Stimulated activated CD4-positive, alpha-beta T cell treated with anti-CD3 and anti-CD28 coated beads, Interleukin-15, amount 100 ng/mL, for 48 hours (primary cell): ENCODE measurements around the gene OR6C68.
"Not testable (repeated sequence)": the region's sequence is repeated elsewhere in the genome, so short reads cannot be mapped to it uniquely, and the experiment has no call there.

Experiments used
- DNase-seq, 2 donors: peaks; one replicate each; pipeline ENCODE4 v3.0.0-alpha.2; 2020; ENCODE audit warnings: low read depth in 2 of 2

OR6C68 gene

DNA sequence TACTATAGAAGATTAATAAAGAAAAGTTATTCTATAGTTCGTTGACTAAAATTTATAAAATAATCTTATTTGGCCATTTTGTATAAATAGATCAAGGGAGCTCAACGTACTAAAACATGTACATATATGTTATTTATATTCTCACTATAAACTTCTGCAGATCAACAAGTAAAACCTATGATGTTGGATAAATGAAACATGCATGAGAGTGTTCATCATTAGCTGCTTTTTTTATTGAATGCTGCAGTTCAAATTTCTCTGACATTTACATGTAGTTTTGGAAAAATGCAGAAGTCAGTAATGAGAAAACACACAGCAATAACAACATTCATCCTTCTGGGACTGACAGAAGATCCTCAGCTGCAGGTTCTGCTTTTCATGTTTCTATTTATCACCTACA is at the start of gene OR6C68:
Gene OR6C68, plus strand, starts transcription at position 301 of the 400 bp plus-strand sequence. Its CDS starts 0 bp downstream, at position 301.
- DNase-seq = no peak

DNA sequence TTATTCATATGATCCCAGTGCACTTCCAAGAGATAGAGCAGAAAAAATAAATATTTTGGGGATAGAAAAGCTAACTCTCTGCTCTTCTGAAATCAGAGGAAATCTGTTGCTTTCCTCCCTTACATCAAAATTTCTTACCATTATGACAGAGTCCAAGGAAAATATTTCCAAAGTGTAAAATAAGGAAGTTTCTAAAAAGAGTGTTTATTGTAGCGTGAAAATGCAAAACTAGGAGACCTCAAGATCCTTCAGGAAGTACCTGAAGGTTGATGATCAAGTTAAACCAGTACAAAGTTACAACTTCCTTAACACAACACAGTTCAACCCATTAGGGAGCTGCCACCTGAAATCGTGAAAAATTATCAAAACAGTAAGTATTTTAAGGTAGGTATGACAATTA is 48.4 kb upstream of the OR6C68 start, which contains the start of gene OR6C2:
Gene OR6C2, plus strand, starts transcription at position 301 of the 400 bp plus-strand sequence. CDS start 8,138 bp downstream, outside the sequence.
- DNase-seq = no peak

DNA sequence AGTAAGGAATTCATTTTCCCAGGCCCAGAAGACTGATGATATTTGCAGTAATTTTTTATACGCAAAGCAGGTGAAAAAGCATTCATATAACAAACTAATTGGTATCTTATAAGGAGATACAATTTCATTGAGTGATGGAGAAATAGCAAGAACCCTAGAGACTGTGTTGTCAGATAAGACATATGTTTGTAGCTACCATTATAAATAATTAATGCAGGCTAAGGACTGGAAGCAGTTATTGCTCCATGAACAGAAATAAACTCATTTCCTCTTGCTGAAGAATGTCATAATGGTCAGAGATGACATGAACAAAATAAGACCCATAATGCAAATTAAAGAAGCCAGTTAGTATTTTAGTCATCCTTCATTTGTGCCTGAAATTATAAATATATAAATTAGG is 46.8 kb upstream of the OR6C68 start:
- DNase-seq = no peak

DNA sequence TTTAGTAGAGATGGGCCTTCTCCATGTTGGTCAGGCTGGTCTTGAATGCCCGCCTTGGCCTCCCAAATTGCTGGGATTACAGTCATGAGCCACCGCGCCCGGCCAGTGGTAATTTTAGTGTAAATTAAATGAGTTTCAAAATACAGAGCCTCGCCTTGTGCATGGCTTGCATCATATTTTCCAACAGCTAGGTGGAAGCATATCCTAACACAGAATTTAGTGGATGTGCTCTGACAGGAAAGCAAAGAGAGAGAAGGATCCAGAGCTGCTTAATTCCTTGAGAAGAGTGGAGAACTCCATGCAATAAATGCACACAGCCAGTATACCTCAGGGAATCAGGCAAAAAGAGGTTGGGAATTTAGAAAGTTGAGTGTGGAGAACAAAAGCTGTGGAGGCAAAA is 45.9 kb upstream of the OR6C68 start:
- DNase-seq = no peak

DNA sequence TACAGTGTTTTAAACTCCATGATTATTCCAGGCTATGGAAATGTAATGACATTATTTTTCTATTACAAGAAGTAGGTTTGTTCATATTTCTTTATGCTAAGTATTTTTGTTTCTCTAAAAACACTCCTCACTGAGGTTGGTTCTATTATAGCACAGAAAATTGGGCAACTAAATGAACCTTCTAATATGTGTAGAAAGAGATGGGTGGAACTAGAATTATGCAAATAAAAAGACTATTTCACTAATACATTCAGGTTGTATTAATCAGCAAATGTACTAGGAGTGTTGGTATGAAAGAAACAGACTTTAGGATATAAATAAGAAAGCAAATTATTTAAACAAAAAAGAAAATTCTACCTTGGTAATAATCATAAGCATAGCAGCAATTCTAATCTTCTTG is 43.4 kb upstream of the OR6C68 start:
- DNase-seq = no peak

DNA sequence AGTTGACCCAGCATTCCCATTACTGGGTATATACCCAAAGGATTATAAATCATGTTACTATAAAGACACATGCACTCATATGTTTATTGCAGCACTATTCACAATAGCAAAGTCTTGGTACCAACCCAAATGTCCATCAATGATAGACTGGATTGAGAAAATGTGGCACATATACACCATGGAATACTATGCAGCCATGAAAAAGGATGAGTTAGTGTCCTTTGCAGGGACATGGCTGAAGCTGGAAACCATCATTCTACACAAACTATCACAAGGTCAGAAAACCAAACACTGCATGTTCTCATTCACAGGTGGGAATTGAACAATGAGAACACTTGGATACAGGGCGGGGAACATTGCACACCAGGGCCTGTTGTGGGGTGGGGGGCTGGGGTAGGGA is 27.3 kb upstream of the OR6C68 start:
- DNase-seq = not testable (repeated sequence)

DNA sequence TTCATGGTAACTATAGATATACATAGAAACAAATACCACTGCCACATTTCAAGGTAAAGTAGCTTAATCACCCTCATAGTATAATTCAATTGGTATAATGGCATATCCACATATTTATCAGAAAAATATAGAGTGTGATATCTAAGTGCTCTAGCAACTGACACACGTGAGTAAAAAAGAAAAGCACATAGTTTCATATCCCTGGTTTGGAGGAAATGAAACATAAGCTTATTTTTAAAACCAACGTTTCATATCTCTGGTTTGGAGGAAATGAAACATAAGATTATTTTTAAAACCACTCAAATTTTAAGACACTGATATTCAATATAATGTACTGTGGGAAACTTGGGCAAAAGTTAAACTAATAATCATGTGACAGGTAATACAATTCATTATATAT is 24.3 kb upstream of the OR6C68 start:
- DNase-seq = no peak

DNA sequence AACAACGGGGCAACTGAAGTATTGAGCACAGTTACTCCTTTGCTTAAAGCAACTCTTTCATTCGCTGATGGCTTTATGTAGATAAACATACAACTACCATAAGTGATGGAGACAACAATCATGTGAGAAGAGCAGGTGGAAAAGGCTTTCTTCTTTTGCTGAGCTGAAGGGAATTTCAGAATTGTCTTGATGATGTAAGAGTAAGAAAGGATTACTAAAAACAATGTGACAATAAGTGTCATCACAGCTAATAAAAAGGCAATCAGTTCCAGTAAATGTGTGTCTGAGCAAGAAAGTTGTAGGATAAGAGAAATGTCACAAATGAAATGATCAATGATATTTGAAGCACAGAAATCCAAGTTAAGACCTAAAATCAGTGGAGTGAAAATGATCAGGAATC is 22.9 kb upstream of the OR6C68 start:
- DNase-seq = no peak

DNA sequence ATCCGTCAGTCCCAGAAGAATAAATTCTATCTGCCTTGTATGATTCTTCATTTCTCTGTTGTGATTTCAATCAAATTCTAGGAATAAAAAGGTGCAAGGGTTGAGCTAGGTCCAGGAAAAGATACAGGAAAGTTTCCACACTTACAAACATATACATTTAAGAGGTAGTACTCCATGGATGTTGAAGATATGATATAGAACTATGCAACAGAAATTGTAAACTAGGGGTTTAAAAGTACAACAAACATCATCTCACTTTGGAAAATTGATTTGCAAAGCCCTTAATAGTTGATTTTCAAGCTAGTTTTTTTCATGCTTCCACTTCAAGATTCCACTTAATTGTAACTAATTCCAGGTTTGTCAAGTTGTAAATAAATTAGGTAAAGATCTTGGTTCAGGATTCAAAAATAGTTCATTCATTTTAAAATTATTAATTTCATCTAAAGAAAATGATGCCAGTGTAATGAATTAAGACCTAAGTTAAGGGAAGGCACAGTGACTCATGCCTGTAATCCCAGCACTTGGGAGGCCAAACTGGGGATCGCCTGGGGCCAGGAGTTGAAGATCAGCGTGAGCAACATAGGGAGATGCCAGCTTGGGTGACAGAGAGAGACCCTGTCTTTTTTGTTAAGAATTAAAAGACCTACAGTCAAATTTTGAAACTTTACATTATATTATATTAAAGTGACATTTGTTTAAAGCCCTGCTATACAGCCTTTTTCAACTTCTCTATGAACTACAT is 21.9 kb upstream of the OR6C68 start, which contains the start of gene OR6C70:
Gene OR6C70, minus strand, starts transcription at position 51 of the 742 bp plus-strand sequence. Its CDS starts 0 bp downstream, at position 51.
- DNase-seq = no peak

DNA sequence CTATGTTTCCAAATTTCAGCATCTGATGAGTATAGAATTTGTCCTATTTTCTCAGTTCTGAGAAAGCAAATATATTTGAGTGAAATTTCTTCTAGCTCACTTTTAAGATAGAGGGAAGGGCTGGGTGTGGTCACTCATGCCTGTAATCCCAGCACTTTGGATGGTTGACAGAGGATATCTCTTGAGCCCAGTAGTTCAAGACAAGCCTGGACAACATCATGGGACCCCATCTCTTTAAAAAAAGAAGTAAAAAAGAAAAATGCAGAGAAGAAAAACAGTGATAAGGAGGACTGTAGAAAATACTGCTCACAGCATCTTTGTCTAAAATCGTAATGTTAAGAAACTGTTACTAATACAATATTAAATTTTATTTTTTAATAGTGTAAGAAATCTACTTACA is 19.9 kb upstream of the OR6C68 start:
- DNase-seq = no peak

DNA sequence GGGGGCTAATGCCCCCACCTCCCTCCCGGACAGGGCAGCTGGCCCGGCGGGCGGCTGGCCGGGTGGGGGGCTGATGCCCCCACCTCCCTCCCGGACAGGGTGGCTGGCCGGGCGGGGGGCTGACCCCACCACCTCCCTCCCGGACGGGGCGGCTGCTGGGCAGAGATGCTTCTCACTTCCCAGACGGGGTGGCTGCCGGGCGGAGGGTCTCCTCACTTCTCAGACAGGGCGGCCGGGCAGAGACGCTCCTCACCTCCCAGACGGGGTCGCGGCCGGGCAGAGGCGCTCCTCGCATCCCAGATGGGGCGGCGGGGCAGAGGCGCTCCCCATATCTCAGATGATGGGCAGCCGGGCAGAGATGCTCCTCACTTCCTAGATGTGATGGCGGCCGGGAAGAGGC is 13.0 kb upstream of the OR6C68 start:
- DNase-seq = not testable (repeated sequence)

DNA sequence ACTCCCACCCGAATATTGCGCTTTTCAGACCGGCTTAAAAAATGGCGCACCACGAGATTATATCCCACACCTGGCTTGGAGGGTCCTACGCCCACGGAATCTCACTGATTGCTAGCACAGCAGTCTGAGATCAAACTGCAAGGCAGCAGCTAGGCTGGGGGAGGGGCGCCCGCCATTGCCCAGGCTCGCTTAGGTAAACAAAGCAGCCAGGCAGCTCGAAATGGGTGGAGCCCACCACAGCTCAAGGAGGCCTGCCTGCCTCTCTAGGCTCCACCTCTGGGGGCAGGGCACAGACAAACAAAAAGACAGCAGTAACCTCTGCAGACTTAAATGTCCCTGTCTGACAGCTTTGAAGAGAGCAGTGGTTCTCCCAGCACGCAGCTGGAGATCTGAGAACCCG is 7.9 kb upstream of the OR6C68 start:
- DNase-seq = not testable (repeated sequence)

DNA sequence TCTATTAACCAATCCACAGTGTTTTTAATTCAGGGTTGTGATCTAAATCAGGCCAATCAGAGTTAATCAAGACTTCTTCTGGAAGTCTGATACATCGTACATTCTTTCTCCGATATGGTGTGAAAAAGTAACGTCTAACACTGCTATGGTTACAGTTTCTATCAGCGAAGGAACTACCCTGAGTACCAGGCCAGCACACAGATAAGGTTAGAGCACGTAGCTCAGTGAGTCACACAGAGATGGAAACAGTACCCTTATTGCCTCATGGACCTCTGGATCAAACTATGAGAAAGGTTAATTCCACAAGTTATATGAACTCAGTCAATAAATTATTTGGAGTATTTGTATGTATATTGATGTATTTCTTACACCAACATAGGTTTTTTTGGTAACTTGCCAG is 3.3 kb downstream of the OR6C68 start:
- no peak for DNase-seq

DNA sequence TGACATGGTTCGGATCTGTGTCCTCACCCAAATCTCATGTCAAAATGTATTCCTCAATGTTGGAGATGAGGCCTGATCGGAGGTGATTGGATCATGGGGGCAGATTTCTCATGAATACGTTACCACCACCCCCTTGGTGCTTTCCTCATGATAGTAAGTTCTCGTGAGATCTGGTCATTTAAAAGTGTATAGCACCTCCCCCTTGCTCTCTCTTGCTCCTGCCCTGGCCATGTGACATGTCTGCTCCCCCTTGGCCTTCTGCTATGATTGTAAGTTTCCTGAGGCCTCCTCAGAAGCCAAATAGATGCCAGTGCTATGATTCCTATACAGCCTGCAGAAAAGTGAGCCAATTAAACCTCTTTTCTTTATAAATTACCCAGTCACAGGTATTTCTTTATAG is 7.1 kb downstream of the OR6C68 start:
- DNase-seq = no peak

DNA sequence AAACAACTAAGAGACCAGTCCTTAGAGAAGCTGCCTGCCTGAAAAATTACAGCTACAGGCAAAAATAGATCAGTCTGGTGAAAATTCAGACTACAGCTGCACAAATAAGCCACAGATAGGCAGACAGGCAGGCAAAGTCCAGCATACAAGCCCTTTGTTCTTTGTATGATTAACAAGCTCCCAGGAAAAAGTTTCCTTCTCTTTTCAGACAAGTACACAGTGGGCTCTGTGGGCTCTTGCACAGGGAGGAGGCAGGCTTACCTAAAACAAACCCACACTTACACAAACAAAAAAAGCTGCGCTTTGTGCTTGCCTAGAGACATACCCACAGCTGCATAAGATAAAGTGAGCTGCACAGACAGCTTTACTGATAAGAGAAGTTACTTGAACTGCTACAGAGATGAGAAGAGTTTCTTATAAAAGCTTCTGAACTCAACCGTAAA is 7.7 kb downstream of the OR6C68 start:
- no peak for DNase-seq

DNA sequence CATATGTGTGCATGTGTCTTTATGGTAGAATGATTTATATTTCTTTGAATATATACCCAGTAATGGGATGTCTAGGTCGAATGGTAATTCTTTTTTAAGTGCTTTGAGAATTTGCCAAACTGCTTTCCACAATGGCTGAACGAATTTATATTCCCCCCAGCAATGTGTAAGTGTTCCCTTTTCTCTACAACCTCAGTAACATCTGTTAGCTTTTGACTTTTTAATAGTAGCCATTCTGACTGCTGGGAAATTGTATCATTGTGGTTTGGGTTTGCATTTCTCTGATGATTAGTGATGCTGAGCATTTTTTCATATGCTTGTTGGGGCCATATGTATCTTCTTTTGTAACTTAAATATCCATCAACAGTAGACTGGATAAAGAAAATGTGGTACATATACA is 9.4 kb downstream of the OR6C68 start:
- no peak for DNase-seq

DNA sequence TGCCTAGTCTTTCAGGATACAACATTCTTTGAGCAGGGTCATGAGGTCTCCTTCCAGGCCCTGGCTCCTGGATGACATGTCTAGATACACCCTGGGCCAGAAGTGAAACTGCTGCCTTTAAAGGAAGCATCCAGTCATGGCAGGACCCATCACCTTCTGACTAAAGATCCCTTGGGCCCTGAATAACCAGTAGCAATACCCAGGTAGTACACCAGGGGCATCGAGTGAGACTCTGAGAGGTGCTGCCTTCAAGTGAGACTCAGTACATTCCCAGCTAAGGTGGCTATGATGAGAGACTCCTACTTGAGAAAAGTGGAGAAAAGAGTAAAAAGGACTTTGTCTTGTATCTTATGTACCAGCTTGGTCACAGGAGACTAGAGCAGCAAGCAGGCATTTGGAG is 23.5 kb downstream of the OR6C68 start:
- no peak for DNase-seq

DNA sequence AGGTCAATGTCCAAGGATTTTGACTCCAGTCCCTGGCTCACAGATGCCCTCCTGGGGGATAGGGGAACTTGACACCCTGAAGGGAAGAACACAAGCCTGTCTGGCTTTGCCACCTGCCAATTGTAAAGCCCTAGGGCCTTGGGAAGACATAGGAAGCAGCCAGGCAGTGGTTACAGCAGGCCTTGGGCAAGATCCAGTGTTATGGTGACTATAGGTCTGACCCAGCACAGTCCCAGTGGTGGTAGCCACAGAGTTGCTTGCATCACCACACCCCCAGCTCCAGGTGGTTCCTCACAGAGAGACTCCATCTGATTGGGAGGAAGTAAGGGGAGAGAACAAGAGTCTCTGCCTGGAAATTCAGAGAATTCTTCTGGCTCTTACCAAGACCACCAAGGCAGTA is 24.2 kb downstream of the OR6C68 start:
- no peak for DNase-seq
